SK-N-SH treated with all-trans-retinoic acid at 6 μM for 48 hours (cell line): ENCODE data around the gene BRINP1.

Source experiments
- ATAC-seq: fragments of 200-7000 bp; cut with Tn5 transposase; 3 replicates; pipeline ENCODE4 v1.9.1; 2020; ENCODE audit warnings: mild to moderate bottlenecking, moderate library complexity
- ARNTL ChIP-seq: fragments of 450-650 bp; formaldehyde crosslinking; IDR thresholded peaks from 2 replicates; pipeline ENCODE4 v1.5.0; 2020; ENCODE audit warnings: low read depth, mild to moderate bottlenecking, moderate library complexity, borderline replicate concordance
- BACH2 ChIP-seq: fragments of 250-450 bp; sonication (Bioruptor Pico); IDR thresholded peaks from 2 replicates; pipeline ENCODE4 v1.9.0; 2021; ENCODE audit warnings: mild to moderate bottlenecking, borderline replicate concordance
- CREB5 ChIP-seq: fragments of 250-450 bp; sonication (Bioruptor Pico); IDR thresholded peaks from 2 replicates; pipeline ENCODE4 v1.5.1; 2020; ENCODE audit warnings: low read depth, mild to moderate bottlenecking, moderate library complexity
- CSDC2 ChIP-seq: fragments of 250-450 bp; sonication (Bioruptor Pico); IDR thresholded peaks from 2 replicates; pipeline ENCODE4 v1.5.0; 2020; ENCODE audit warnings: mild to moderate bottlenecking, moderate library complexity
- ESRRG ChIP-seq: fragments of 250-450 bp; sonication (Bioruptor Pico); IDR thresholded peaks from 2 replicates; pipeline ENCODE4 v1.6.1; 2021; ENCODE audit warnings: mild to moderate bottlenecking
- GLIS3 ChIP-seq: fragments of 250-450 bp; sonication (Bioruptor Pico); IDR thresholded peaks from 2 replicates; pipeline ENCODE4 v1.5.0; 2020; ENCODE audit warnings: mild to moderate bottlenecking, moderate library complexity
- ISL1 ChIP-seq: fragments of 250-450 bp; sonication (Bioruptor Pico); IDR thresholded peaks from 2 replicates; pipeline ENCODE4 v2.1.2; 2022; ENCODE audit warnings: mild to moderate bottlenecking, moderate library complexity
- OSR1 ChIP-seq: fragments of 250-450 bp; sonication (Bioruptor Pico); IDR thresholded peaks from 2 replicates; pipeline ENCODE4 v1.8.0; 2022; ENCODE audit warnings: moderate library complexity, mild to moderate bottlenecking, inconsistent platforms
- POU6F1 ChIP-seq: fragments of 250-450 bp; sonication (Bioruptor Pico); IDR thresholded peaks from 2 replicates; pipeline ENCODE4 v1.8.0; 2021; ENCODE audit warnings: low read depth, mild to moderate bottlenecking, moderate library complexity, borderline replicate concordance
- PPARA ChIP-seq: fragments of 250-450 bp; sonication (Bioruptor Pico); IDR thresholded peaks from 2 replicates; pipeline ENCODE4 v1.5.0; 2020; ENCODE audit warnings: mild to moderate bottlenecking, borderline replicate concordance
- RARB ChIP-seq: fragments of 250-450 bp; sonication (Bioruptor Pico); IDR thresholded peaks from 2 replicates; pipeline ENCODE4 v1.8.0; 2021; ENCODE audit warnings: mild to moderate bottlenecking, moderate library complexity
- SNAI2 ChIP-seq: fragments of 250-450 bp; sonication (Bioruptor Pico); IDR thresholded peaks from 2 replicates; pipeline ENCODE4 v1.5.0; 2020; ENCODE audit warnings: mild to moderate bottlenecking, moderate library complexity
- TCF4 ChIP-seq: fragments of 250-450 bp; sonication (Bioruptor Pico); IDR thresholded peaks from 2 replicates; pipeline ENCODE4 v1.8.0; 2021; ENCODE audit warnings: mild to moderate bottlenecking, moderate library complexity, borderline replicate concordance
- TOX ChIP-seq: fragments of 250-450 bp; sonication (Bioruptor Pico); IDR thresholded peaks from 2 replicates; pipeline ENCODE4 v1.8.0; 2021; ENCODE audit warnings: mild to moderate bottlenecking, moderate library complexity, borderline replicate concordance
- ZC3H10 ChIP-seq: fragments of 250-450 bp; sonication (Bioruptor Pico); IDR thresholded peaks from 2 replicates; pipeline ENCODE4 v1.5.1; 2021; ENCODE audit warnings: mild to moderate bottlenecking, moderate library complexity
- ZFP3 ChIP-seq: fragments of 250-450 bp; sonication (Bioruptor Pico); IDR thresholded peaks from 2 replicates; pipeline ENCODE4 v1.5.0; 2020; ENCODE audit warnings: mild to moderate bottlenecking, moderate library complexity
- ZFP30 ChIP-seq: fragments of 450-650 bp; formaldehyde crosslinking; IDR thresholded peaks from 2 replicates; pipeline ENCODE4 v1.5.0; 2022; ENCODE audit warnings: mild to moderate bottlenecking, moderate library complexity
- ZNF565 ChIP-seq: fragments of 450-650 bp; formaldehyde crosslinking; conservative IDR thresholded peaks from 2 replicates; pipeline ENCODE4 v1.5.0; 2020; ENCODE audit warnings: low read depth, mild to moderate bottlenecking, moderate library complexity
- ZNF70 ChIP-seq: fragments of 450-650 bp; formaldehyde crosslinking; IDR thresholded peaks from 2 replicates; pipeline ENCODE4 v1.5.0; 2020; ENCODE audit warnings: mild to moderate bottlenecking, moderate library complexity
- ZNF8 ChIP-seq: fragments of 450-650 bp; formaldehyde crosslinking; IDR thresholded peaks from 2 replicates; pipeline ENCODE4 v1.5.0; 2020; ENCODE audit warnings: mild to moderate bottlenecking, moderate library complexity
- TF ChIP-seq, protein P1 (sequence below): fragments of 250-450 bp; sonication (Bioruptor Pico); IDR thresholded peaks from 2 replicates; pipeline ENCODE4 v1.5.1; 2021; ENCODE audit warnings: mild to moderate bottlenecking, moderate library complexity
- TF ChIP-seq, protein P2 (sequence below): fragments of 250-450 bp; sonication (Bioruptor Pico); IDR thresholded peaks from 2 replicates; pipeline ENCODE4 v1.5.0; 2020; ENCODE audit warnings: mild to moderate bottlenecking, moderate library complexity

Gene BRINP1

DNA sequence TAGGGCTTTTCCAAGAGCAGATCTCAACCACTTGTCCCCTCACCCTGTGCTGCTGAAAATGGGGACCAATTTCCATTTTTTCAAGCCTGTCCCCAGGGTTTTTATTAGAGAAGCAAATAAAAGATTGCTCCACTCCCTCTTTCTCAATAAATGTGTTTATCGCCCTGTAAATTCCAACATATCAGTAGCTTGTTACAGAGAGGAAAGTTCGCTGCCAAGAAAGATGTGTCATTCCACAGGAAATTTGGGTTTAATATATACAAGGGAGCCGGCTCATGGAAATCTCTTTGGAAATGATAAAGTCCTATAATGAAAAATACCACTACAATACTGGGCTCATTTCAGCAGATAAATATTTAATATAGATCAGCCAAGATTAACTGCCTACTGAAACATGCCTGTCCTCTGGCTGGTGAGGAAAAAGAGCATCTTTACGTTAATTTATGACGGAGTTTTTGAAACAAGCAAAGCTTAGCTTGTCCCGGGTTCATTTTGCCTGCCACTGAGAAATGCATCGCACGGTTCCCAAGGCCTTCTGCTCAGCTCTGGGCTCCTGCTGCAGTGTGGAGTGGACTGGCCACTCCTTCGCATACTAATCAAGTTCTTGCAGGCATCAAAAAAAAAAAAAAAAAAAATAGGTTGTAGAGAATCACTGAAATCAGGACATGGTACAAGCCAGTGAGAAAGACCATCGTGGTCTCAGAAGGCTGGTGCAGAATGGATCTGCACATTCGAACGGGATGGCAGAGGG is 84.5 kb downstream of the BRINP1 start:
- TF ChIP-seq ZNF70 (CRISPR knock-in tag): no peak
- ATAC-seq: no peak

DNA sequence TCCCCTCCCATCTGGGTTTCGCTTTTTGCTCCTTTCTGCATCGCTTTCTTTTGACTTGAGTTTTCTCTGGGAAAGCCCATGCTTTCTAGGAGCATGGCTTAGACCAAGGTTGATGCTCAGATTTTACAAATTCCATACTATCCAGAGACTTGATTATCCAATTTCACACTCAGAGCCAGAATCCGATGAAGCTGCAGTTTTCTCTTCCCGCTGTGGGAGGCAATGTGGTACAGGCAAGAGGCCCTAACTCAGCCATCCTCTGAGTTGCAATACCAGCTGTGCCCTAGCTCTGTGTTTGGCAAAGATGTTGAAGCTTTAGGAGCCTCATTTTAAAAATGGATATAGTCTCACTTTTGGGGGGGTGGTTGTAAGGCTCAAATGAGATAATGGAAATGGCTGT is 85.1 kb downstream of the BRINP1 start:
- no peak for ATAC-seq
- no peak for TF ChIP-seq ZNF8 (CRISPR knock-in tag)
- TF ChIP-seq PPARA (CRISPR knock-in tag): no peak
- TF ChIP-seq CSDC2 (CRISPR knock-in tag): no peak
- no peak for TF ChIP-seq TOX (CRISPR knock-in tag)
- TF ChIP-seq CREB5: no peak
- TF ChIP-seq ZFP3 (CRISPR knock-in tag): no peak
- TF ChIP-seq ZFP30: no peak
- TF ChIP-seq ARNTL (CRISPR knock-in tag): no peak
- TF ChIP-seq SNAI2: no peak
- TF ChIP-seq ISL1 (CRISPR knock-in tag): no peak
- TF ChIP-seq ZNF70 (CRISPR knock-in tag): no peak
- TF ChIP-seq GLIS3 (CRISPR knock-in tag): no peak
- TF ChIP-seq, protein P1, sequence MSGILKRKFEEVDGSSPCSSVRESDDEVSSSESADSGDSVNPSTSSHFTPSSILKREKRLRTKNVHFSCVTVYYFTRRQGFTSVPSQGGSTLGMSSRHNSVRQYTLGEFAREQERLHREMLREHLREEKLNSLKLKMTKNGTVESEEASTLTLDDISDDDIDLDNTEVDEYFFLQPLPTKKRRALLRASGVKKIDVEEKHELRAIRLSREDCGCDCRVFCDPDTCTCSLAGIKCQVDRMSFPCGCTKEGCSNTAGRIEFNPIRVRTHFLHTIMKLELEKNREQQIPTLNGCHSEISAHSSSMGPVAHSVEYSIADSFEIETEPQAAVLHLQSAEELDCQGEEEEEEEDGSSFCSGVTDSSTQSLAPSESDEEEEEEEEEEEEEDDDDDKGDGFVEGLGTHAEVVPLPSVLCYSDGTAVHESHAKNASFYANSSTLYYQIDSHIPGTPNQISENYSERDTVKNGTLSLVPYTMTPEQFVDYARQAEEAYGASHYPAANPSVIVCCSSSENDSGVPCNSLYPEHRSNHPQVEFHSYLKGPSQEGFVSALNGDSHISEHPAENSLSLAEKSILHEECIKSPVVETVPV (CRISPR knock-in tag): no peak

DNA sequence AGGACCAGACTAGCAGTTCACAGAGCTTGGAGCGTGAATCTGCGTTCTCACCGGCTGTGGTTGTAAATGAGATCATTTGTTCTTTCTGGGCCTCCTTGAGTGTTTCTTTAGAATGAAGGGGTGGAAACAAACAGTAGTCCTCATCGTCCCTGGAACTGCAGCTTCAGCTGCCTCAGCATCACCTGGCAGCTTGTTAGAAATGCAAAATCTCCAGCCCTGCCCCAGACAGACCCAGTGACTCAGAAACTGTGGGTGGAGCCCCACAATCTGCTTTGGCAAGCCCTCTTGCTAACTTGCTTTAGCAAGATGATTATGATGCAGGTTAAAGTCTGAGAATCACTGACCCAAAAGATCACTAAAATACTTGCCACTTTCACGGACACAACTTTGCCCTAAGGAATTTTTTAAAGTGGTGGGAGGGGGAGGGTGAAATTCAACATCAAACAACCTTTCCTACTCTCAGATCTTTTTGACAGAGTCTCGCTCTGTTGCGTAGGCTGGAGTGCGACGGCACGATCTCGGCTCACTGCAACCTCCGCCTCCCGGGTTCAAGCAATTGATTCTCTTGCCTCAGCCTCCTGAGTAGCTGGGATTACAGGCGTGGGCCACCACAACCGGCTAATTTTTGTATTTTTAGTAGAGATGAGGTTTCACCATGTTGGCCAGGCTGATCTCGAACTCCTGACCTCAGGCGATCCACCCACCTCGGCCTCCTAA is 86.0 kb downstream of the BRINP1 start:
- TF ChIP-seq CSDC2 (CRISPR knock-in tag) (no peak), TOX (CRISPR knock-in tag) (no peak), ZC3H10 (no peak), ZFP3 (CRISPR knock-in tag) (no peak), PPARA (CRISPR knock-in tag) (no peak), ESRRG (CRISPR knock-in tag) (no peak), RARB (CRISPR knock-in tag) (no peak), ZNF8 (CRISPR knock-in tag) (no peak), OSR1 (CRISPR knock-in tag) (no peak)
- TF ChIP-seq, protein P2, sequence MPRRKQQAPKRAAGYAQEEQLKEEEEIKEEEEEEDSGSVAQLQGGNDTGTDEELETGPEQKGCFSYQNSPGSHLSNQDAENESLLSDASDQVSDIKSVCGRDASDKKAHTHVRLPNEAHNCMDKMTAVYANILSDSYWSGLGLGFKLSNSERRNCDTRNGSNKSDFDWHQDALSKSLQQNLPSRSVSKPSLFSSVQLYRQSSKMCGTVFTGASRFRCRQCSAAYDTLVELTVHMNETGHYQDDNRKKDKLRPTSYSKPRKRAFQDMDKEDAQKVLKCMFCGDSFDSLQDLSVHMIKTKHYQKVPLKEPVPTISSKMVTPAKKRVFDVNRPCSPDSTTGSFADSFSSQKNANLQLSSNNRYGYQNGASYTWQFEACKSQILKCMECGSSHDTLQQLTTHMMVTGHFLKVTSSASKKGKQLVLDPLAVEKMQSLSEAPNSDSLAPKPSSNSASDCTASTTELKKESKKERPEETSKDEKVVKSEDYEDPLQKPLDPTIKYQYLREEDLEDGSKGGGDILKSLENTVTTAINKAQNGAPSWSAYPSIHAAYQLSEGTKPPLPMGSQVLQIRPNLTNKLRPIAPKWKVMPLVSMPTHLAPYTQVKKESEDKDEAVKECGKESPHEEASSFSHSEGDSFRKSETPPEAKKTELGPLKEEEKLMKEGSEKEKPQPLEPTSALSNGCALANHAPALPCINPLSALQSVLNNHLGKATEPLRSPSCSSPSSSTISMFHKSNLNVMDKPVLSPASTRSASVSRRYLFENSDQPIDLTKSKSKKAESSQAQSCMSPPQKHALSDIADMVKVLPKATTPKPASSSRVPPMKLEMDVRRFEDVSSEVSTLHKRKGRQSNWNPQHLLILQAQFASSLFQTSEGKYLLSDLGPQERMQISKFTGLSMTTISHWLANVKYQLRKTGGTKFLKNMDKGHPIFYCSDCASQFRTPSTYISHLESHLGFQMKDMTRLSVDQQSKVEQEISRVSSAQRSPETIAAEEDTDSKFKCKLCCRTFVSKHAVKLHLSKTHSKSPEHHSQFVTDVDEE: no peak
- TF ChIP-seq, protein P1 (CRISPR knock-in tag): no peak
- ATAC-seq: no peak

DNA sequence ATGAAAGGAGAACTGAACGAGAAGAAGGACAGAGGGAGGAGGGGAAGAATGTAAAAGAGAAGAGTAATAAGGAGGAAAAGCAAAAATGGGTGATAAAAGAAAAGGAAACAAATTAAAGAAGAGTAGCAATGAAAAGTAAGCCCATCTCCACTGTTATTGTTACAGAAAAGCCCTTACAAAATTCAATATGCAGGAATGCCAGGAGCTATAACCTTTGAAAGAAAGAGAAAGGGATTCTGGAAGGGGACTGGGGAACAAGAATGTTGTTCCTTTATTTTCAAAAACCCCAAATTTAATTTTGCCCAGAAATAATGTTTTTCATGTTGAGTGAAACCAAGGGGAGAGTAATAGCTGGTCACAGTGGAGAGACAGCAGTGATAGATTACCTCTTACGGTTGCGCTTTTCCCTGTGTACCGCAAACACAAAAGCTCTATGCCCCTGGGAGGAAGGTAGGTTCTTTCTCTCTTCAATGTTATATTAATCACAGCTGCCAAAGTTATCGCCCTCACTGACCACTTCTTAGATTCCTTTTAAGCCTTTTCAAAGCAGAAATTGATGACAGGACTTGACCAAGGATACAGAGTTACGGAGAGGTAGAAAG is 86.7 kb downstream of the BRINP1 start:
- no peak for ATAC-seq
- no peak for TF ChIP-seq RARB (CRISPR knock-in tag)
- TF ChIP-seq ZNF8 (CRISPR knock-in tag): no peak
- TF ChIP-seq CREB5: no peak
- no peak for TF ChIP-seq ZNF70 (CRISPR knock-in tag)
- no peak for TF ChIP-seq OSR1 (CRISPR knock-in tag)
- TF ChIP-seq ESRRG (CRISPR knock-in tag): no peak
- TF ChIP-seq TOX (CRISPR knock-in tag): no peak
- TF ChIP-seq ISL1 (CRISPR knock-in tag): no peak
- TF ChIP-seq TCF4: no peak
- no peak for TF ChIP-seq ZC3H10
- no peak for TF ChIP-seq CSDC2 (CRISPR knock-in tag)
- no peak for TF ChIP-seq SNAI2
- TF ChIP-seq POU6F1 (CRISPR knock-in tag): no peak
- no peak for TF ChIP-seq BACH2 (CRISPR knock-in tag)
- TF ChIP-seq ZNF565 (CRISPR knock-in tag): no peak
